GM19463 (cell line): ENCODE data around the gene GSC.

Source experiments
- ATAC-seq: cut with Tn5 transposase; IDR thresholded peaks from one replicate; pipeline ENCODE4 v1.9.1; 2021; ENCODE audit warnings: mild to moderate bottlenecking, moderate library complexity; ENCODE audit not compliant: unreplicated experiment

Gene GSC

GRCh38 chr14:94772548-94772947 lies 2.6 kb upstream of the GSC start:
- no peak for ATAC-seq

- no peak for ATAC-seq
Measured at GRCh38 chr14:94771906-94772490, 2.1 kb upstream of the GSC start.

GRCh38 chr14:94771158-94771905 lies 1.4 kb upstream of the GSC start:
- ATAC-seq: no peak

GRCh38 chr14:94770815-94771157 lies 873 bp upstream of the GSC start:
- no peak for ATAC-seq

- no peak for ATAC-seq
Measured at GRCh38 chr14:94770251-94770749, 387 bp upstream of the GSC start.

- no peak for ATAC-seq
Measured at GRCh38 chr14:94768521-94769390, 1.2 kb downstream of the GSC start.

GRCh38 chr14:94768141-94768520 lies 1.8 kb downstream of the GSC start:
- no peak for ATAC-seq

- no peak for ATAC-seq
Measured at GRCh38 chr14:94767321-94767878, 2.5 kb downstream of the GSC start.

GRCh38 chr14:94764573-94764972 lies 5.3 kb downstream of the GSC start:
- ATAC-seq: no peak

GRCh38 chr14:94762431-94762830 lies 7.5 kb downstream of the GSC start:
- no peak for ATAC-seq

- no peak for ATAC-seq
Measured at GRCh38 chr14:94761997-94762377, 7.9 kb downstream of the GSC start.

- no peak for ATAC-seq
Measured at GRCh38 chr14:94761348-94761996, 8.4 kb downstream of the GSC start.

- no peak for ATAC-seq
Measured at GRCh38 chr14:94756310-94756882, 13.5 kb downstream of the GSC start.

GRCh38 chr14:94754391-94754942 lies 15.4 kb downstream of the GSC start:
- no peak for ATAC-seq

- ATAC-seq: no peak
Measured at GRCh38 chr14:94752591-94753436, 17.1 kb downstream of the GSC start.

GRCh38 chr14:94751956-94752355 lies 18.0 kb downstream of the GSC start:
- no peak for ATAC-seq

- ATAC-seq: no peak
Measured at GRCh38 chr14:94751321-94751720, 18.6 kb downstream of the GSC start.

- ATAC-seq: no peak
Measured at GRCh38 chr14:94750371-94750770, 19.5 kb downstream of the GSC start.

GRCh38 chr14:94748667-94749347 lies 21.1 kb downstream of the GSC start:
- no peak for ATAC-seq
